ENCODE results near the gene CCDC85C. TPM values are rescaled to one million over a fixed set of nuclear protein-coding genes. Genes with fewer than 3 reads are reported as not detected.

Gene CCDC85C
- total RNA-seq, 1 experiment from 2014 or later: 35.8 TPM

- no peaks in the 10 kb centered on the region for H3K27me3 Mint-ChIP-seq (ENCODE audit: low read depth)
- H3K4me3 Mint-ChIP-seq: no peak overlapping the region
- no peak for TF ChIP-seq HMGA2 (CRISPR knock-in tag; IDR thresholded peaks at IDR 0.05)
- ATAC-seq (no peak), DNase-seq (ENCODE audit: low spot score) (no peak)
- ChIA-PET POLR2A (no interaction called here), CTCF (interaction anchor here (0.7 kb wide), 1 partner anchor 14 kb away, joined by 4 read pairs; no protein-coding TSS in a partner anchor)
- no peaks in the 10 kb centered on the region for H3K36me3 Mint-ChIP-seq
- H3K27ac Mint-ChIP-seq: peak overlapping the region; percentile 49; the same call in 1 of the 2 replicates
- H3K4me1 Mint-ChIP-seq: peaks cover 25% of the 10 kb centered on the region
- H3K9me3 Mint-ChIP-seq: no peaks in the 10 kb centered on the region
Measured at GRCh38 chr14:99587460-99588278, 16.3 kb downstream of the CCDC85C start.

GRCh38 chr14:99586761-99587459, 17.1 kb downstream of the CCDC85C start:
- ATAC-seq (no peak), DNase-seq (ENCODE audit: low spot score) (no peak)
- POLR2A ChIA-PET: no interaction called here
- no peaks in the 10 kb centered on the region for H3K36me3 Mint-ChIP-seq
- H3K27me3 Mint-ChIP-seq (ENCODE audit: low read depth): no peaks in the 10 kb centered on the region
- no peak overlapping the region for H3K4me3 Mint-ChIP-seq
- peaks cover 18% of the 10 kb centered on the region for H3K4me1 Mint-ChIP-seq
- no peak overlapping the region; the same call in 1 of the 2 replicates for H3K27ac Mint-ChIP-seq
- TF ChIP-seq TEAD4 (CRISPR knock-in tag; IDR thresholded peaks at IDR 0.05) (no peak), ZNF416 (CRISPR knock-in tag; IDR thresholded peaks at IDR 0.05) (no peak), AFF4 (CRISPR knock-in tag; IDR thresholded peaks at IDR 0.05; ENCODE audit: borderline replicate concordance) (no peak), PRDM15 (CRISPR knock-in tag; IDR thresholded peaks at IDR 0.05) (no peak), ATF3 (CRISPR knock-in tag; conservative IDR thresholded peaks at IDR 0.05) (no peak), ELF4 (CRISPR knock-in tag; IDR thresholded peaks at IDR 0.05; ENCODE audit: low read depth) (no peak), MYBL2 (CRISPR knock-in tag; IDR thresholded peaks at IDR 0.05) (no peak), TP53 (CRISPR knock-in tag; IDR thresholded peaks at IDR 0.05) (no peak)
- CTCF ChIA-PET: interaction anchor here (0.7 kb wide), 1 partner anchor 13 kb away, joined by 4 read pairs; no protein-coding TSS in a partner anchor
- H3K9me3 Mint-ChIP-seq: no peaks in the 10 kb centered on the region

GRCh38 chr14:99586054-99586760, 17.8 kb downstream of the CCDC85C start:
- ATAC-seq (no peak), DNase-seq (ENCODE audit: low spot score) (no peak)
- Mint-ChIP-seq H3K9me3 (no peaks in the 10 kb centered on the region), H3K4me3 (no peak overlapping the region), H3K27ac (no peak overlapping the region), H3K36me3 (no peaks in the 10 kb centered on the region), H3K27me3 (ENCODE audit: low read depth) (no peaks in the 10 kb centered on the region), H3K4me1 (peaks cover 15% of the 10 kb centered on the region)
- POLR2A ChIA-PET: no interaction called here
- CTCF ChIA-PET: no interaction called here
- TF ChIP-seq GABPB1 (CRISPR knock-in tag; IDR thresholded peaks at IDR 0.05): no peak
- no peak for TF ChIP-seq IRF2 (CRISPR knock-in tag; IDR thresholded peaks at IDR 0.05; ENCODE audit: borderline replicate concordance, low read depth)
- TF ChIP-seq MLX (CRISPR knock-in tag; IDR thresholded peaks at IDR 0.05): no peak
- no peak for TF ChIP-seq MYBL2 (CRISPR knock-in tag; IDR thresholded peaks at IDR 0.05)
- no peak for TF ChIP-seq NR2C2 (CRISPR knock-in tag; IDR thresholded peaks at IDR 0.05)
- no peak for TF ChIP-seq ZNF396 (CRISPR knock-in tag; IDR thresholded peaks at IDR 0.05; ENCODE audit: borderline replicate concordance)
- no peak for TF ChIP-seq ZNF532 (CRISPR knock-in tag; IDR thresholded peaks at IDR 0.05; ENCODE audit: borderline replicate concordance)
